ENCODE measurements around the gene TUBB1.

- TF ChIP-seq GATA3 (IDR thresholded peaks at IDR 0.05; ENCODE audit: low read depth, low read length) (no peak), GATA2 (IDR thresholded peaks at IDR 0.05; ENCODE audit: low read depth, low read length) (no peak)
These were observed 31.3 kb upstream of the TUBB1 start for GRCh38 chr20:58987790-58988564.

All from SH-SY5Y (cell line).